Activated gamma-delta T cell (primary cell): ENCODE data around the gene MAGEA2.
"Not testable (repeated sequence)": the region's sequence is repeated elsewhere in the genome, so short reads cannot be mapped to it uniquely, and the experiment has no call there.

Source experiments
- DNase-seq: peaks from one replicate; lab custom pipeline; 2025; lab: John Stamatoyannopoulos, UW
- total RNA-seq, 2 donors: gene quantifications; one replicate each; lab custom pipeline; 2026; lab: John Stamatoyannopoulos, UW

The MAGEA2 gene
- 0 reads per million in 2 donors for total RNA-seq

- not testable (repeated sequence) for DNase-seq
Measured at GRCh38 chrX:152753686-152754650, at the start of gene MAGEA2. Gene MAGEA2, minus strand, starts transcription at chrX:152753842. Its CDS starts 2,479 bp downstream, at chrX:152751363.

- no peak for DNase-seq
Measured at GRCh38 chrX:152798945-152799344, 45.3 kb upstream of the MAGEA2 start.

GRCh38 chrX:152787062-152787461 lies 33.4 kb upstream of the MAGEA2 start:
- not testable (repeated sequence) for DNase-seq

GRCh38 chrX:152769549-152770289 lies 16.1 kb upstream of the MAGEA2 start, which contains the start of gene MAGEA6:
Gene MAGEA6, minus strand, starts transcription at chrX:152769689. Its CDS starts 2,039 bp downstream, at chrX:152767650.
- DNase-seq = not testable (repeated sequence)

- not testable (repeated sequence) for DNase-seq
Measured at GRCh38 chrX:152766562-152766961, 12.9 kb upstream of the MAGEA2 start.

- DNase-seq = not testable (repeated sequence)
Measured at GRCh38 chrX:152761582-152761981, 7.9 kb upstream of the MAGEA2 start.

- DNase-seq = not testable (repeated sequence)
Measured at GRCh38 chrX:152759544-152759943, 5.9 kb upstream of the MAGEA2 start.

GRCh38 chrX:152758918-152759317 lies 5.3 kb upstream of the MAGEA2 start, which contains the start of gene CSAG3:
Gene CSAG3, plus strand, starts transcription at chrX:152759218.
- DNase-seq = not testable (repeated sequence)

- not testable (repeated sequence) for DNase-seq
Measured at GRCh38 chrX:152754871-152755270, 1.2 kb upstream of the MAGEA2 start.

GRCh38 chrX:152738560-152738959 lies 15.1 kb downstream of the MAGEA2 start:
- no peak for DNase-seq

GRCh38 chrX:152736528-152736927 lies 17.1 kb downstream of the MAGEA2 start:
- DNase-seq = not testable (repeated sequence)

- DNase-seq = no peak
Measured at GRCh38 chrX:152735860-152736511, 17.7 kb downstream of the MAGEA2 start.

- DNase-seq = no peak
Measured at GRCh38 chrX:152735101-152735500, 18.5 kb downstream of the MAGEA2 start.

- not testable (repeated sequence) for DNase-seq
Measured at GRCh38 chrX:152734143-152734858, 19.3 kb downstream of the MAGEA2 start.

- no peak for DNase-seq
Measured at GRCh38 chrX:152733261-152733975, 20.2 kb downstream of the MAGEA2 start, which contains the start of the genes CSAG1 and MAGEA12. Gene CSAG1, minus strand, starts transcription at chrX:152733721. Its CDS starts 1,261 bp downstream, at chrX:152732460. Gene MAGEA12, plus strand, starts transcription at chrX:152733757. Its CDS starts 2,405 bp downstream, at chrX:152736162.

- no peak for DNase-seq
Measured at GRCh38 chrX:152725409-152725808, 28.2 kb downstream of the MAGEA2 start.

- DNase-seq = not testable (repeated sequence)
Measured at GRCh38 chrX:152713815-152714787, 39.5 kb downstream of the MAGEA2 start, which contains the start of gene MAGEA2B. Gene MAGEA2B, plus strand, starts transcription at chrX:152714628. Its CDS starts 2,479 bp downstream, at chrX:152717107.

- DNase-seq = not testable (repeated sequence)
Measured at GRCh38 chrX:152713195-152713594, 40.4 kb downstream of the MAGEA2 start.

- DNase-seq = not testable (repeated sequence)
Measured at GRCh38 chrX:152709173-152709572, 44.5 kb downstream of the MAGEA2 start, which contains the start of gene CSAG2. Gene CSAG2, minus strand, starts transcription at chrX:152709273. Its CDS starts 161 bp downstream, at chrX:152709112.
